C4-2B (cell line): ENCODE data around the gene NPM1.
"Not testable (repeated sequence)": the region's sequence is repeated elsewhere in the genome, so short reads cannot be mapped to it uniquely, and the experiment has no call there.

ENCODE experiments used
- ZFX ChIP-seq: fragments of 450-650 bp; IDR thresholded peaks from 2 replicates; pipeline ENCODE4 v1.6.1; 2017
- TF ChIP-seq, protein P1 (sequence below): fragments of 450-650 bp; conservative IDR thresholded peaks from 2 replicates; pipeline ENCODE4 v1.5.1; 2017; ENCODE audit warnings: mild to moderate bottlenecking

DNA sequence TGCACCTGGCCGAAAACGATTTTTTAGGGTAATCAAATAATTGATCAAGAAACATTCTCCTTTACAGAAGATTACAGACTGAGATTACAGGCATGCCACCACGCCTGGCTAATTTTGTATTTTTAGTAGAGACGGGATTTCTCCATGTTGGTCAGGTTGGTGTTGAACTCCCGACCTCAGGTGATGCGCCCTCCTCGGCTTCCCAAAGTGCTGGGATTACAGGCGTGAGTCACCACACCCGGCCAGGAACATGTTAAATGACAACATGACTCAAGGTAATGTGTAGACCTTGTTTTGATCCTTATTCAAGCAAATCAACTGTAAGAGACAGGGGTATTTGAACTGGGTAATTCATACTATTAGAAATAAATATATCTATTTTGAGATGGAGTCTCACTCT is 3.2 kb upstream of the NPM1 start:
- TF ChIP-seq, protein P1, sequence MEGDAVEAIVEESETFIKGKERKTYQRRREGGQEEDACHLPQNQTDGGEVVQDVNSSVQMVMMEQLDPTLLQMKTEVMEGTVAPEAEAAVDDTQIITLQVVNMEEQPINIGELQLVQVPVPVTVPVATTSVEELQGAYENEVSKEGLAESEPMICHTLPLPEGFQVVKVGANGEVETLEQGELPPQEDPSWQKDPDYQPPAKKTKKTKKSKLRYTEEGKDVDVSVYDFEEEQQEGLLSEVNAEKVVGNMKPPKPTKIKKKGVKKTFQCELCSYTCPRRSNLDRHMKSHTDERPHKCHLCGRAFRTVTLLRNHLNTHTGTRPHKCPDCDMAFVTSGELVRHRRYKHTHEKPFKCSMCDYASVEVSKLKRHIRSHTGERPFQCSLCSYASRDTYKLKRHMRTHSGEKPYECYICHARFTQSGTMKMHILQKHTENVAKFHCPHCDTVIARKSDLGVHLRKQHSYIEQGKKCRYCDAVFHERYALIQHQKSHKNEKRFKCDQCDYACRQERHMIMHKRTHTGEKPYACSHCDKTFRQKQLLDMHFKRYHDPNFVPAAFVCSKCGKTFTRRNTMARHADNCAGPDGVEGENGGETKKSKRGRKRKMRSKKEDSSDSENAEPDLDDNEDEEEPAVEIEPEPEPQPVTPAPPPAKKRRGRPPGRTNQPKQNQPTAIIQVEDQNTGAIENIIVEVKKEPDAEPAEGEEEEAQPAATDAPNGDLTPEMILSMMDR = not testable (repeated sequence)
- not testable (repeated sequence) for TF ChIP-seq ZFX
